GM21381 (cell line): Measurements from ENCODE around the gene MAGEA8.
"Not testable (repeated sequence)": the region's sequence is repeated elsewhere in the genome, so short reads cannot be mapped to it uniquely, and the experiment has no call there.

Experiments
- ATAC-seq: cut with Tn5 transposase; IDR thresholded peaks from one replicate; pipeline ENCODE4 v1.9.1; 2021; ENCODE audit warnings: mild to moderate bottlenecking, moderate library complexity; ENCODE audit not compliant: unreplicated experiment

Gene MAGEA8

DNA sequence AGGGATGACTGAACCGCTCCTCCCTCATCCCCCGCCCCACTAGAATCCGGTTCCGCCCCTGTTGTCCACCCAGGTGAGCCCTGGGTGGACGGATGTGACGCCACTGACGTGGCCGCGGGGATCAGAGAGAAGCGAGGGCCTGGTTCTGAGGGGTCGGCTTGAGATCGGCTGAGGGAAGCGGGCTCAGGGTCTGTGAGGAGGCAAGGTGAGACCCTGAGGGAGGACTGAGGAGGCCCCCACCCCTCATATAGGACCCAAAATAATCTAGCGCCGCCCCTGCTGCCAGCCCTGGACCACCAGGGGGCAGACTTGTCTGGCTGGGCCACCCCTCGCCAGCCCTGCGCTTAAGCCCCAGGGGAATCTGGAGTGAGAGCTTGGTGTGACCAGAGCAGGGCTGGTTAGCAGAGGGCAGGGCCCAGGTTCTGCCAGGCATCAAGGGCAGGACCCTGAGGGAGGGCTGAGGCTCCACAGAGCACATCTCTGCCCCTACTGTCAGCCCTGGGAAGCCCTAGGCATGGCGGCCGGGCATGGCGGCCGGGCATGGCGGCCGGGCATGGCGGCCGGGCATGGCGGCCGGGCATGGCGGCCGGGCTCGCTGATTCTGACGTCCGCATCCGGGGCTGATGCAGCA lies at the start of gene MAGEA8:
MAGEA8 (plus strand) TSS at position 103 of the 631 bp plus-strand sequence. CDS start 3,090 bp downstream, outside the sequence.
- ATAC-seq = no peak

GRCh38 chrX:149831473-149831872 lies 49.5 kb upstream of the MAGEA8 start:
- ATAC-seq = no peak

DNA sequence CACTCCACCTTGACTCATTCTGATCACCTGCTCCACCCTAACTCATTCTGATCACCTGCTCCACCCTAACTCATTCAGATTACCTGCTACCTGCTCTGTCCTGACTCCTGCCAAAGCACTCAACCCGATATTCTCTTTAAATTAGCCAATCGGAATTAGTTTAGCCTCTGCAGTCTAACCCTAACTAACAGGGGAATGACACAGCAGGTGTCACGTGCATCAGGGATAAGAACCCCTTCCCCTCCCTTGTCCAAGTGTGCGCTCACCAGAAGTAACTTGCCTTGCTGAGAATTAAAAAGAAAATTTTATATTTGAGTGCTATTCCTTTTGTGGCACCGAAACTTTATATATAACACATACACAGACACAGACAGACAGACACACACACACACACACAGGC lies 44.3 kb upstream of the MAGEA8 start:
- ATAC-seq = not testable (repeated sequence)

DNA sequence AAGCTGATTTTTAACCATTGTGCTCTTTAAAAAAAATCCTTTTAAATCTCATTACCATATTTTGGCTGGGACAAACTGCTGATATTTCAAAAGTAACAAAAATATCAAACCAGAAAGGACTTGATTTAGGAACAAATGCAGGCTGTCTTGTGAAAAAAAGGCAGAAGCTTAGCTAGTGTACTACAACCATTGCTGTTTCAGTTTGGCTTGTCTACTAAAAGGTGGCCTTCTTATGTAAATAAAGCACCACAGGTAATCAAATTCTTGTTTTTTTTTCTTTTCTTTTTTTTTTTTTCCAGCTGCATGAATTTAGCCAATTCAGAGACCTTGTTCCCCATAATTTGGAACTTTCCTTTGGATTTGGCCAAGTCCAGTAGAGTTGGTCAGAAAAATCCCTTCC lies 43.8 kb upstream of the MAGEA8 start:
- no peak for ATAC-seq

DNA sequence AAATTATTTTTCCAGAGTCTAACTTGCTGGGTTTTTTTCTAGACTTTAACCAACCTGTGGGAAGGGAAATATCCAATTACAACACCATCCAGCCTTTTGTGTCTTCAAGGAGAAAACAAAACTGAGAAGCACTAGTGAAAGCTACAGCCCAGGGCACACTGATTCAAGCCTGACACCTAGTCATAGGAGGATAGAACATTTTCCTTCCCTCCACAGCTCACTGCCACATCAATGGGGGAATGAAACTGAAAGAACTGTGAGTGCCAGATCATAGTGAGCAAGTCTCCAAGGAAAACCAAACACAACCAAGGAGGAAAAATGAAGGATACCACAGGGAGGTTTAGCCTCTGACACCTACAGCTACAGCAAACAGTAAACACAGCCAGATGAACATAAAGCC lies 43.3 kb upstream of the MAGEA8 start:
- peak; percentile 65 for ATAC-seq

DNA sequence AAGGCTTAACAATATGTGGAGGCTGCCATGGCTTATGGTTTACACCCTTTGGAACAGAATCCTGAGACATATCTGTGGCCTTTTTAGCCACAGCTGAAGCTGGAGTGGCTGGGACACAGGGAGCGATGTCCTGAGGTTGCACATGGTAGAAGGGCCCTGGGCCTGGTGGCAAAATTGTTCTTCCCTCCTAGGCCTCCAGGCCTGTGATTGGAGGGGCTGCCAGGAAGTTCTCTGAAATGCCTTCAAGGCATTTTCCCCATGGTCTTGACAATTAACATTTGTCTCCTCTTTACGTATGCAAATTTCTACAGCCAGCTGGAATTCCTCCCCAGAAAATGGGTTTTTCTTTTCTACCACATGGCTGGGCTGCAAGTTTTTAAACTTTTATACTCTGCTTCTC lies 39.1 kb upstream of the MAGEA8 start:
- no peak for ATAC-seq

GRCh38 chrX:149845385-149845784 lies 35.6 kb upstream of the MAGEA8 start:
- no peak for ATAC-seq

- ATAC-seq = no peak
These were observed 34.2 kb upstream of the MAGEA8 start for GRCh38 chrX:149846789-149847188.

DNA sequence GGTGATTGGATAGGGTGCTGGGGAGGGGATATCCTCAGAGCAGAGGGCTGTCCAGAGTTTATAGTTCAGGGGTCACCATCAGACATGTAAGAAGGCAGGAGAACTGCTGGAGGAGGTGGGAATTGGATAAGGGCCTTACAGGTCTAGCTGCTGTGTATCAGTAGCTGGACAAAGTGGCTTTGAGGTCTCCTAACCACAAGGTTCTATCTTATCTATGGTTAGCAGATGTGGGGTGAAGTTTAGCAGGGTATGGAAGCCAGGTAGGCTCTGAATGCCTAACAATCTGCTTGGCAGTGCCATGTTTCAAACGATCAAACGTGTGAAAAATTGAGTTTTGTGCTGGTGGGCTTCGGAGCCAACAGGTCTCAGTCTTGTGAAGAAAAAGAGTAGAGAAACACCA lies 32.1 kb upstream of the MAGEA8 start:
- no peak for ATAC-seq

GRCh38 chrX:149849787-149850186 lies 31.2 kb upstream of the MAGEA8 start:
- no peak for ATAC-seq

DNA sequence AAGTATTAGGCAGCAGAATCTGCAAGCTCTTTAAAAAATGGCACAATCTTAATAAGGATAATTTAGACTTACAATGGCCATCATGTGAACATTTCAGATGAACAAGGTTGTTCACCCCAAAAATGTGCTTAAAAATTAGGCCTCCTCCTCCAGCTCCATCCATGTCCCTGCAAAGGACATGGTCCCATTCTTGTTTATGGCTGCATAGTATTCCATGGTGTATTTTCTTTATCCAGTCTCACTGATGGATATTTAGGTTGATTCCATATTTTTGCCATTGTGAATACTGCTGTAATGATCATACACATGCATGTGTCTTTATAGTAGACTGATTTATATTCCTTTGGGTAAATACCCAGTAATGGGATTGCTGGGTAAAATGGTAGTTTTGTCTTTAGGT lies 29.1 kb upstream of the MAGEA8 start:
- ATAC-seq = no peak

DNA sequence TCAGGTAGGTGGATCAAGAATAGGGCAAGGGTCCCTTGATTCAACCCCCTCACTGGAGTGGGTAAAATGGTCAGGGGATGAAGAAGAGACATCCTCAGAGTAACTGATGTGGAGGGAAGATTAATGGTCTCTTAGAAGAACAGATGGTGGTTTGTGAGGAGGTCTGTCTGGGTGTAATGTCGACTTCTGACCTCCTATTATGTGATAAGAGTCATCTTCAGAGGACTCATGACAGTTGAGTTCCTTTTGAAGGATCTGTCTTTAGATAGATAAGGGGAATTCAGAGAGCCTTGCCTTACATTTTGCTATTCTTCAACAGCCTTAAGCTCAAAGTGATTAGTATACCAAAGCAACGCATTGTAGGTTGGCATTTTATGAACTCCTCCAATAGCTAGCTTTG lies 27.1 kb upstream of the MAGEA8 start:
- ATAC-seq = no peak

GRCh38 chrX:149858592-149858991 lies 22.4 kb upstream of the MAGEA8 start:
- no peak for ATAC-seq

DNA sequence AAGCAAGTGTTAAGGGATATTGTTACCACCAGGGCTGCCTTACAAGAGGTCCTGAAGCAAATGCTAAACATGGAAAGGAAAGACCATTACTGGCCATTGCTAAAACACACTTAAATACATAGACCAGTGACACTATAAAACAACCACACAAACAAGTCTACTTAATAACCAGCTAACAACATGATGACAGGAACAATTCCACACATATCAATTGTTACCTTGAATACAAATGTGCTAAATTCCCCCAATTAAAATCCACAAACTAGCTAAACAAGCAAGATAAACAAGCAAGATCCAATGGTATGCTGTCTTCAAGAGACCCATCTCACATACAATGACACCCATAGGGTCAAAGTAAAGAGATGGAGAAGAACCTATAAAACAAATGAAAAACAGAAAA lies 20.5 kb upstream of the MAGEA8 start:
- no peak for ATAC-seq

- ATAC-seq = no peak
These were observed 15.6 kb upstream of the MAGEA8 start for GRCh38 chrX:149865390-149865789.

GRCh38 chrX:149867488-149867887 lies 13.5 kb upstream of the MAGEA8 start:
- no peak for ATAC-seq

DNA sequence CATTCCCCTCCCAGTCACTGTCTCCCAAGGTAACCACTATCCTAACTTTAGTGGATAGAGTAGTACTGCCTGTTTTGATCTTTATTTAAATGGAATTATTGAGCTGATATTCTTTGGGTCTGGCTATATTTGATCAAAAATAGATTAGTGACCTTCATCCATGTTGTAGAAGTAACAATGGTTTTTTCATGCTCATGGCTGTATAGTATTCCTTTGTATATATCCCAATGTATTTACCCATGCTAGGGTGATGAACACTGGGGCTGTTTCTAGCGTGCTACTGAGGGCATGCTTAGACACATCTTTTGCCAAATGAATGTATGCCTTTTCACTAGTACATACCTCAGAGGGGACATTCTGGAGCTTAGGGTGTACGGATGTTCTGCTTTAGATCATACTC lies 10.1 kb upstream of the MAGEA8 start:
- no peak for ATAC-seq

- no peak for ATAC-seq
These were observed 9.6 kb upstream of the MAGEA8 start for GRCh38 chrX:149871433-149871832.

- peak; percentile 69 for ATAC-seq
These were observed 9.0 kb upstream of the MAGEA8 start for GRCh38 chrX:149871940-149872339.

GRCh38 chrX:149877157-149877556 lies 3.8 kb upstream of the MAGEA8 start:
- ATAC-seq = no peak

- no peak for ATAC-seq
These were observed 3.3 kb upstream of the MAGEA8 start for GRCh38 chrX:149877636-149878035.

GRCh38 chrX:149890828-149891227 lies 9.8 kb downstream of the MAGEA8 start:
- ATAC-seq = not testable (repeated sequence)

- ATAC-seq = no peak
These were observed 17.6 kb downstream of the MAGEA8 start for GRCh38 chrX:149898554-149898953.
